Heart left ventricle (tissue), 16 donors: ENCODE results near the gene WDR33. TPM values are rescaled to one million over a fixed set of nuclear protein-coding genes. Genes with fewer than 3 reads are reported as not detected.

Source experiments
- ATAC-seq, 4 donors: fragments of 200-7000 bp; cut with Tn5 transposase; one replicate each; pipeline ENCODE4 v1.9.1; 2020 to 2022; ENCODE audit warnings: moderate library complexity in 4 of 4, mild to moderate bottlenecking in 3 of 4, moderate number of reproducible peaks in 1 of 4
- DNase-seq, 5 donors: peaks; one replicate each; pipeline ENCODE4 v3.0.0-alpha.2; 2020
- H3K27ac ChIP-seq, 12 donors: fragments of 200-600 bp; sonication (generic) in 4 of 12; one replicate each; pipeline versions ENCODE4 v1.5.0 to v1.8.0; 2016 to 2022; ENCODE audit warnings: mild to moderate bottlenecking in 2 of 12
- H3K27me3 ChIP-seq, 9 donors: fragments of 200-600 bp; sonication (generic) in 2 of 9; one replicate each; pipeline versions ENCODE4 v1.5.1 to v1.8.0; 2016 to 2022; ENCODE audit warnings: mild to moderate bottlenecking in 3 of 9
- H3K36me3 ChIP-seq, 9 donors: fragments of 200-600 bp; sonication (generic) in 2 of 9; one replicate each; pipeline versions ENCODE4 v1.5.0 to v1.8.0; 2018 to 2022; ENCODE audit warnings: mild to moderate bottlenecking in 2 of 9
- H3K4me1 ChIP-seq, 12 donors: fragments of 200-600 bp; sonication (generic) in 4 of 12; one replicate each; pipeline versions ENCODE4 v1.5.0 to v1.8.0; 2016 to 2022; ENCODE audit warnings: mild to moderate bottlenecking in 3 of 12
- H3K4me3 ChIP-seq, 12 donors: fragments of 200-600 bp; sonication (generic) in 4 of 12; one replicate each; pipeline versions ENCODE4 v1.5.0 to v1.8.0; 2017 to 2022; ENCODE audit warnings: mild to moderate bottlenecking in 9 of 12, moderate library complexity in 4 of 12
- H3K9me3 ChIP-seq, 12 donors: fragments of 200-600 bp; sonication (generic) in 4 of 12; one replicate each; pipeline versions ENCODE4 v1.5.0 to v1.8.0; 2016 to 2022; ENCODE audit warnings: mild to moderate bottlenecking in 1 of 12
- CTCF ChIP-seq, 12 donors: fragments of 200-600 bp; sonication (generic) in 4 of 12; IDR thresholded peaks; one replicate each; pipeline versions ENCODE4 v1.5.0 to v1.8.0; 2018 to 2022; ENCODE audit warnings: antibody characterized with exemption in 12 of 12, mild to moderate bottlenecking in 5 of 12
- POLR2A ChIP-seq, 2 donors: fragments of 450-650 bp; IDR thresholded peaks; one replicate each; pipeline ENCODE4 v1.6.1; 2017; ENCODE audit warnings: antibody characterized with exemption in 2 of 2, mild to moderate bottlenecking in 2 of 2, moderate library complexity in 2 of 2
- WGBS, 4 donors: extraction: QIAGEN DNeasy Blood & Tissue Kit in 2 of 4; methylation state at CpG; one replicate each; pipeline versions ENCODE4 v1.1.5 to v1.1.7; 2013 to 2018; 5-methylcytosine and 5-hydroxymethylcytosine counted together
- intact Hi-C, 10 donors: fragments of 100-400 bp; cut with DNase I; formaldehyde crosslinking; loops; one replicate each; pipeline versions ENCODE4 v1.11.1 to v1.14.2; 2022
- polyA plus RNA-seq, 2 donors: library from polyadenylated mRNA; stranded (reverse); fragments of 200-250 nt; gene quantifications; one replicate each; pipeline ENCODE4 v1.2.3, GENCODE V29; 2013
- total RNA-seq, 9 donors: library from RNA; depleted of rRNA in 2 of 9; stranded (reverse); fragments of >200 nt in 2 of 9; fragmentation: NEBNext Ultra II Directional in 3 of 9; extraction: Animal tissue kit (Norgen Biotek cat#: 25700) in 3 of 9; gene quantifications; one replicate each; pipeline versions ENCODE4 v1.1.0 to v1.2.4, GENCODE V29; 2016 to 2023
- donor health status: ischemic (EF 13 %, LVEDD 7.1; RV severe dilation, severe dysfunction).
- donor health status: healthy with polysubstance abuse.
- donor health status: DM: no; HTN: yes; CAD: no.
- donor health status: DM: no; HTN: no; CAD: no.
- donor health status: ischemic (EF 25% LVEDD 6.9; RV normal size, moderate dysfunction).
- donor health status: ischemic (EF 25% LVEDD 5.7; RV mildly dilated, moderate dysfunction).
- donor health status: healthy.
- donor health status: DM: yes; HTN: yes; CAD: no.
- donor health status: ischemic (EF 35%, LVEDD 5.7; RV mildly dilated, moderate dysfunction).
- donor health status: nonischemic (EF 11% LVEDD 7.7; RV severe dilation, severe dysfunction).
- donor health status: DM: yes; HTN: yes; CAD: no.
- donor health status: PGD.
- donor health status: ischemic (EF 29% LVEDD 5.4; RV normal size, mild dysfunction).
- donor health status: nonischemic (EF 23%, LVEDD 6.1; RV moderate dilation, normal function).

The WDR33 gene
- total and polyA plus RNA-seq, 11 donors: 15.4 to 49.9 (median 41.1) TPM

- WGBS, 4 donors: 67 to 73% (median 70%) methylated on average over 19 of the region's 19 CpGs
- peak overlapping the region; percentile 32 to 60 (median 54) for H3K4me3 ChIP-seq
- DNase-seq: no peak
- TF ChIP-seq CTCF (IDR thresholded peaks at IDR 0.05) (no peak), POLR2A (IDR thresholded peaks at IDR 0.05) (no peak)
- H3K4me1 ChIP-seq: peaks cover 0 to 55% (median 41%) of the 10 kb centered on the region in 12 donors
- peaks cover 0 to 11% (median 0%) of the 10 kb centered on the region in 9 donors for H3K27me3 ChIP-seq
- peak in 1 of 4 donors; percentile 4 for ATAC-seq
- intact Hi-C loops: loop anchor here in 4 of 10 donors (2.0 to 10.0 kb wide), 5 partner anchors 22 to 88 kb away; partner anchors contain the start of gene GPR17 (in 1 of the 4)
- H3K27ac ChIP-seq: peak overlapping the region; percentile 38 to 82 (median 74)
- no peaks in the 10 kb centered on the region for H3K9me3 ChIP-seq
- H3K36me3 ChIP-seq: no peaks in the 10 kb centered on the region
Observed at GRCh38 chr2:127680706-127681287, 130.2 kb downstream of the WDR33 start.

- DNase-seq (peak in 1 of 5 donors; percentile 51), ATAC-seq (no peak)
- no peaks in the 10 kb centered on the region for H3K36me3 ChIP-seq
- no peaks in the 10 kb centered on the region for H3K9me3 ChIP-seq
- H3K4me1 ChIP-seq: peaks cover 0 to 61% (median 44%) of the 10 kb centered on the region in 12 donors
- peak overlapping the region in 9 of 12 donors; percentile 26 to 82 (median 74) for H3K27ac ChIP-seq
- peak overlapping the region; percentile 6 to 60 (median 54) for H3K4me3 ChIP-seq
- intact Hi-C loops: loop anchor here in 5 of 10 donors (2.0 to 10.0 kb wide), 5 partner anchors 21 to 88 kb away; partner anchors contain the start of gene GPR17 (in 1 of the 5)
- 68 to 76% (median 75%) methylated on average over 12 to 15 of the region's 15 CpGs for WGBS, 4 donors
- no peak for TF ChIP-seq CTCF (IDR thresholded peaks at IDR 0.05)
- TF ChIP-seq POLR2A (IDR thresholded peaks at IDR 0.05): no peak
- H3K27me3 ChIP-seq: peaks cover 0 to 18% (median 0%) of the 10 kb centered on the region in 9 donors
Observed at GRCh38 chr2:127679680-127680361, 131.2 kb downstream of the WDR33 start.

GRCh38 chr2:127678991-127679390 is 132.0 kb downstream of the WDR33 start:
- no peak for ATAC-seq
- WGBS, 4 donors: 83 to 90% (median 86%) methylated on average over 6 of the region's 6 CpGs
- Histone ChIP-seq H3K27me3 (peaks cover 0 to 26% (median 0%) of the 10 kb centered on the region in 9 donors), H3K4me3 (peak overlapping the region in 5 of 12 donors; percentile 50 to 60 (median 58)), H3K4me1 (peaks cover 0 to 59% (median 47%) of the 10 kb centered on the region in 12 donors), H3K36me3 (no peaks in the 10 kb centered on the region), H3K9me3 (no peaks in the 10 kb centered on the region), H3K27ac (peak overlapping the region in 1 of 12 donors; percentile 82)
- no peak for TF ChIP-seq POLR2A (IDR thresholded peaks at IDR 0.05)
- no peak for TF ChIP-seq CTCF (IDR thresholded peaks at IDR 0.05)
- peak in 1 of 5 donors; percentile 37 for DNase-seq
- intact Hi-C loops: loop anchor here in 3 of 10 donors (5.0 to 10.0 kb wide), 3 partner anchors 47 to 87 kb away; no protein-coding TSS in a partner anchor

GRCh38 chr2:127678531-127678930 is 132.4 kb downstream of the WDR33 start:
- Histone ChIP-seq H3K4me3 (peak overlapping the region in 2 of 12 donors; percentile 50 to 60), H3K9me3 (no peaks in the 10 kb centered on the region), H3K27me3 (peaks cover 0 to 26% (median 0%) of the 10 kb centered on the region in 9 donors), H3K27ac (no peak overlapping the region), H3K36me3 (no peaks in the 10 kb centered on the region), H3K4me1 (peaks cover 0 to 59% (median 46%) of the 10 kb centered on the region in 12 donors)
- ATAC-seq (no peak), DNase-seq (peak in 1 of 5 donors; percentile 61)
- TF ChIP-seq POLR2A (IDR thresholded peaks at IDR 0.05) (no peak), CTCF (IDR thresholded peaks at IDR 0.05) (no peak)
- WGBS, 4 donors: 78 to 93% (median 90%) methylated on average over 10 of the region's 10 CpGs
- intact Hi-C loops: loop anchor here in 3 of 10 donors (5.0 to 10.0 kb wide), 3 partner anchors 46 to 86 kb away; no protein-coding TSS in a partner anchor
